ENCODE measurements around the gene JMJD1C.

Gene JMJD1C

GRCh38 chr10:63427013-63427412, 38.8 kb downstream of the JMJD1C start:
- no peak for TF ChIP-seq CTCF (IDR thresholded peaks at IDR 0.05; ENCODE audit: poor library complexity, severe bottlenecking)
- Histone ChIP-seq H3K4me1 (ENCODE audit: insufficient read depth, poor library complexity, severe bottlenecking) (peaks cover 35% of the 10 kb centered on the region), H3K4me3 (ENCODE audit: severe bottlenecking) (no peak overlapping the region), H3K27me3 (ENCODE audit: insufficient read depth, poor library complexity, severe bottlenecking) (no peaks in the 10 kb centered on the region), H3K36me3 (ENCODE audit: low read depth) (no peaks in the 10 kb centered on the region), H3K27ac (ENCODE audit: poor library complexity, severe bottlenecking) (no peak overlapping the region), H3K9me3 (ENCODE audit: severe bottlenecking) (peaks cover 1% of the 10 kb centered on the region)
- DNase-seq (ENCODE audit: low spot score) (no peak), ATAC-seq (ENCODE audit: low read depth) (no peak)

- Histone ChIP-seq H3K4me1 (ENCODE audit: insufficient read depth, poor library complexity, severe bottlenecking) (peaks cover 20% of the 10 kb centered on the region), H3K36me3 (ENCODE audit: low read depth) (no peaks in the 10 kb centered on the region), H3K4me3 (ENCODE audit: severe bottlenecking) (no peak overlapping the region), H3K9me3 (ENCODE audit: severe bottlenecking) (no peaks in the 10 kb centered on the region), H3K27ac (ENCODE audit: poor library complexity, severe bottlenecking) (no peak overlapping the region), H3K27me3 (ENCODE audit: insufficient read depth, poor library complexity, severe bottlenecking) (no peaks in the 10 kb centered on the region)
- ATAC-seq (ENCODE audit: low read depth) (no peak), DNase-seq (ENCODE audit: low spot score) (no peak)
- TF ChIP-seq CTCF (IDR thresholded peaks at IDR 0.05; ENCODE audit: poor library complexity, severe bottlenecking) = no peak
These were observed 40.3 kb downstream of the JMJD1C start for GRCh38 chr10:63425512-63425911.

GRCh38 chr10:63424576-63424975, 41.2 kb downstream of the JMJD1C start:
- Histone ChIP-seq H3K4me1 (ENCODE audit: insufficient read depth, poor library complexity, severe bottlenecking) (peaks cover 11% of the 10 kb centered on the region), H3K27me3 (ENCODE audit: insufficient read depth, poor library complexity, severe bottlenecking) (no peaks in the 10 kb centered on the region), H3K4me3 (ENCODE audit: severe bottlenecking) (no peak overlapping the region), H3K27ac (ENCODE audit: poor library complexity, severe bottlenecking) (no peak overlapping the region), H3K9me3 (ENCODE audit: severe bottlenecking) (no peaks in the 10 kb centered on the region), H3K36me3 (ENCODE audit: low read depth) (no peaks in the 10 kb centered on the region)
- no peak for TF ChIP-seq CTCF (IDR thresholded peaks at IDR 0.05; ENCODE audit: poor library complexity, severe bottlenecking)
- no peak for ATAC-seq (ENCODE audit: low read depth)
- no peak for DNase-seq (ENCODE audit: low spot score)

GRCh38 chr10:63423494-63423893, 42.3 kb downstream of the JMJD1C start:
- Histone ChIP-seq H3K4me1 (ENCODE audit: insufficient read depth, poor library complexity, severe bottlenecking) (no peaks in the 10 kb centered on the region), H3K36me3 (ENCODE audit: low read depth) (no peaks in the 10 kb centered on the region), H3K9me3 (ENCODE audit: severe bottlenecking) (no peaks in the 10 kb centered on the region), H3K27ac (ENCODE audit: poor library complexity, severe bottlenecking) (no peak overlapping the region), H3K4me3 (ENCODE audit: severe bottlenecking) (no peak overlapping the region), H3K27me3 (ENCODE audit: insufficient read depth, poor library complexity, severe bottlenecking) (no peaks in the 10 kb centered on the region)
- ATAC-seq (ENCODE audit: low read depth) = no peak
- TF ChIP-seq CTCF (IDR thresholded peaks at IDR 0.05; ENCODE audit: poor library complexity, severe bottlenecking) = no peak
- DNase-seq (ENCODE audit: low spot score) = no peak

- DNase-seq (ENCODE audit: low spot score) (no peak), ATAC-seq (ENCODE audit: low read depth) (no peak)
- no peak overlapping the region for H3K4me3 ChIP-seq (ENCODE audit: severe bottlenecking)
- H3K9me3 ChIP-seq (ENCODE audit: severe bottlenecking) = no peaks in the 10 kb centered on the region
- no peak for TF ChIP-seq CTCF (IDR thresholded peaks at IDR 0.05; ENCODE audit: poor library complexity, severe bottlenecking)
- H3K36me3 ChIP-seq (ENCODE audit: low read depth) = no peaks in the 10 kb centered on the region
- peaks cover 4% of the 10 kb centered on the region for H3K4me1 ChIP-seq (ENCODE audit: insufficient read depth, poor library complexity, severe bottlenecking)
- no peaks in the 10 kb centered on the region for H3K27me3 ChIP-seq (ENCODE audit: insufficient read depth, poor library complexity, severe bottlenecking)
- no peak overlapping the region for H3K27ac ChIP-seq (ENCODE audit: poor library complexity, severe bottlenecking)
These were observed 44.2 kb downstream of the JMJD1C start for GRCh38 chr10:63421591-63421990.

Data from RWPE2 (cell line).